GM12892 (cell line): Measurements from ENCODE around the gene APOB.

Experiments used
- DNase-seq: peaks from one replicate; pipeline ENCODE4 v3.0.0; 2011; ENCODE audit not compliant: insufficient read length
- FAIRE-seq: peaks from 2 replicates; lab custom pipeline; 2011; peaks lifted over from hg19 to GRCh38; lab: Jason Lieb, UNC
- POLR2A ChIP-seq: IDR thresholded peaks from 2 replicates; pipeline ENCODE4 v1.6.1; 2011; ENCODE audit warnings: low read depth, low read length, control low read depth
- POLR2AphosphoS5 ChIP-seq: IDR thresholded peaks from 2 replicates; pipeline ENCODE4 v1.6.1; 2011; ENCODE audit warnings: low read depth, low read length, control low read depth
- TAF1 ChIP-seq: IDR thresholded peaks from 2 replicates; pipeline ENCODE4 v1.6.1; 2011; ENCODE audit warnings: low read depth, mild to moderate bottlenecking, control low read depth, low read length, borderline replicate concordance

APOB gene

DNA sequence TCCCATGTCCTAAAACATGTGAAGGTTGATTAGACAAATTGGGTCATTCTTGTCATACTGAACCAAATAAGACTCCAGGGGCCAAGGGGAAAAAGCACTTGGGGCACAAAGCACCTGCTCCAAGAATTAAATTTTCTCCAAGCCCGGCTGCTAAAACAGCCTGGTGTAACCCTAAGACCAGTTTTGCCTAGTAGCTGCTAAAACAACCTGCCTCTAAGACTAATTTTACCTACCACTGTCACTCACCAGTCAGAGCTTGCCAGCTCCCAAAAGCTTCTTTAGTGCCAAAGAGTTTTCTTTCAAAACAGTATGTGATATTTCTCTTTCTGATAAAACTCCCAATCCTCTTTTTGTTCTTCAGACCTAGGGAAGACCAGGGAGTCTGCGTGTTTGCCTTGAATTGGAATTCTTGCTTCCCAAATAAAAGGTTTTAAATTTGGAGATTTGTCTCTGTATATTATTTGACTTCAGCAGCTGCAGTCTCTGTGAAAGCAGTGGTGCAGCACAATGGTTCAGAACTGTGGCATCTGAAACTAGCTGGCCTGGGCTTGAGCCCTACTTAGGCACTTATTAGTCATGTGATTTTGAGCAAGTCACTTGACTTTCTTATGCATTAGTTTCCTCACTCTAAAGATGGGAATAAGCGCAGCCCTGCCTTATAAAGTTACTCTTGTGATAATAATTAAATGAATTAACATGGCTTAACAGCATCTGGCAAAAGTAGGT, 16.2 kb upstream of the APOB start:
- TF ChIP-seq POLR2AphosphoS5 = no peak
- no peak for TF ChIP-seq POLR2A
- TF ChIP-seq TAF1 = no peak
- FAIRE-seq = no peak
- DNase-seq = no peak

DNA sequence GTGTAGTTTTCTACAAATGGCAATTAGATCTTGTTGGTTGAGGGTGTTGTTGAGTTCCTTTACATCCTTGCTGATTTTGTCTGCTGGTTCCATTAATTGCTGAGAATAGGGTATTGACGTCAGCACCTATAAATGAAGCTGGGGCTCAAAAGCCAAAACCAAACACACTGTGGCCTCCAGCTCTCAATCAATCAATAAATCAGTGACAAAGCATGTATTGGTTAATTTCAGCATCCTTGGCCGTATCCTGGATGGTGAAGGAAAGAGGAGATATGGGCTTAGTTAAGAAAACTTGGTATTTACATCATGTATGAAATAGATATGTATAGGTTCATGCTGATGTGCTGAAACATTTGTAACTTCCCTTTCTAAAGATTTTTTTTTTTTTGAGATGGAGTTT, 13.2 kb upstream of the APOB start:
- no peak for FAIRE-seq

DNA sequence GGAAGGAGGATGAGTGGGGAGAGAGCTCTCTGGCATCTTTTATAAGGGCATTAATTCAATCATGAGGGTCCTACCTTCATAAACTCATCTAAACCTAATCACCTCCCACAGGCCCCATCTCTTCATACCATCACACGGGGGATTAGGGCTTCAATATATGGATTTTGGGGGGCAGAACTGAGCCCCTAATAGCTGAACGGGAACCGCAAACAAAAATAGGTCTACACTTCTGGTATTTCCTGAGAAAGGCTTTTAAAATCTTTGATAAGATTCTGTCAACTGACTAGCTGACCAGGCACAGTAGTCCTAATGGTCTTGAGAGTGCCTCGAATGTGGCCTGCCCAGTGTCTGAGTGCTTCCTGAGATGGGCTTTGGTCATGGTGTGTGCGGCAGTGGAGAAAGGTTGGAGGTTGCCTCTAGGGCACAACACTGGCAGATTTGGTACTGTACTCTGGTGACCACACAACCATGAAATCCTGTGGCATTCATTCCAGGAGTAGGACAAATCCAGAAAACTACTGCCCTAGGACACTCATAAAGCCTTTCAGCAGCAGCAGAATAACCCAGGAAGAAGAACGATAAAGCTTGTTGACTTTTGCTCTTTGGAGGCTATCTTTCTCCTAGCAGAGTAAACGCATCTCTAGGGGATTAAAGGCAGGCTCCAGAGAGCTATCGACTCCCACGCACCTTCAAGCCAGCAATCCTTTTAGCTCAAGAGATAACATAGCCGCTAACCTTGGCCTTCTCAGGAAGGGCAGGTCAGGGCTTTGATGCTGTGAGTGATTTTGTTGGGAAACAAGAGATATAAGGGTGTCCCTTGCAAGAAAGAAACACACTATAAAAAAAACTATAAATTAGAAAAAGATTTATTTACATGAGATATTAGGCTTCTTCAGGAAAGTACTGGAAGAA, 12.3 kb upstream of the APOB start:
- DNase-seq = no peak

More for the DNA sequence above, 13.2 kb upstream of the APOB start:
- no peak for TF ChIP-seq POLR2AphosphoS5
- no peak for TF ChIP-seq TAF1
- no peak for TF ChIP-seq POLR2A
- no peak for DNase-seq

DNA sequence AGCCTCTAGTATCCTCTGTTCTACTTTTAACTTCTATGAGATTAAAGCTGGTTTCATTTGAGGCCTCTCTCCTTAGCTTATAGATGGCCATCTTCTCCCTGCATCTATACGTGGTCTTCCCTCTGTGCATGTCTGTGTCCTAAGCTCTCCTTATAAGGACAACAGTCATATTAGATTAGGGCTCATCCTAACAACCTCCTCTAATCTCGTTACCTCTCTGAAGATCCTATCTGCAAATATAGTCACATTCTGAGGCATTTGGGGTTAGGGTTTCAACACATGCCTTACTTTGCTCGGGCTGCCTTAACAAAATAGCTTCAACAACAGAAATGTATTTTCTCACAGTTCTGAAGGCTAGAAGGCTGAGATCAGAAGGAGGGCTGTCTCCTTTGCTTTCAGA, 11.6 kb upstream of the APOB start:
- FAIRE-seq (no peak), DNase-seq (no peak)
- no peak for TF ChIP-seq POLR2AphosphoS5
- TF ChIP-seq TAF1 = no peak
- TF ChIP-seq POLR2A = no peak

More for the DNA sequence above, 12.3 kb upstream of the APOB start:
- no peak for FAIRE-seq
- TF ChIP-seq TAF1 (no peak), POLR2A (no peak), POLR2AphosphoS5 (no peak)

DNA sequence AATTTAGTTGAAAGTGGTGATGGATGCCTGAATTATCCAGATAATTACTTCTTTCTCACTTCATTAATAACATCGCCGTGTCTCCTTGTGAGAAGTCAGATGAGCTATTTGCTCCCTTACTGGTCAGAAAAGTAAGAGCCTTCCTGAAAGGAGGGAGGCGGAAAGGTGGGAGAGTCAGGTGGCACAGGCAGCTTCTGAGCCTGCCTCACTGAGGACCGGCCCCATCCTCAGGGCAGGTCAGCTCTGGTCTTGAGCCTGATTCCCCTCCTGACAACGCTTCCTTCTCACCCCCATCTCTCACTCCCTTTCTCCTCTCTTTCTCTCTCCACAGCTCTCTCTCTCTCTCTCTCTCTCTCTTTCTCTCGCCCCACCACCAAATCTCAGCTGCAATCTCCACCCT, 10.1 kb upstream of the APOB start:
- no peak for TF ChIP-seq POLR2A
- TF ChIP-seq POLR2AphosphoS5 = no peak
- TF ChIP-seq TAF1 = no peak
- DNase-seq (no peak), FAIRE-seq (no peak)

DNA sequence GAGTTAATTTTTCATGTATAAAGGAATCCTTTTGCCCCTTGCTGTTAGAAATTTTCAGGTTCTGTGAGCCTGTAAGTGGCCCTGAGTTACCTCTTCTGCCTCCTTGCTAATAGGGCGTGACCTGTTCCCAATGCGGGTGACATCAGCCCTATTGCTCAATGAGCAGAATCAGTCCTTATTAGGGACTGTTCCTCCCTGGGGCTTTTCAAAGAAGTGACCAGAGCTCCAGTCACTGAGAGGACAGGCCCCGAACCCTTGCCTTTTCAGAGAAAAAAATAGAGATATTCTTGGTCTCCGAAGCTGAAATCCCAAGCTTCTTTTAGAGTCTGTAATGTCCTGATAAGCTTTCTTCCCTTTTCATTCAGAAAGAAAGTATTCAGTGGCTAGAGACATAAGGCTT, 8.2 kb upstream of the APOB start:
- DNase-seq = no peak
- FAIRE-seq = no peak
- TF ChIP-seq POLR2AphosphoS5 (no peak), TAF1 (no peak), POLR2A (no peak)

DNA sequence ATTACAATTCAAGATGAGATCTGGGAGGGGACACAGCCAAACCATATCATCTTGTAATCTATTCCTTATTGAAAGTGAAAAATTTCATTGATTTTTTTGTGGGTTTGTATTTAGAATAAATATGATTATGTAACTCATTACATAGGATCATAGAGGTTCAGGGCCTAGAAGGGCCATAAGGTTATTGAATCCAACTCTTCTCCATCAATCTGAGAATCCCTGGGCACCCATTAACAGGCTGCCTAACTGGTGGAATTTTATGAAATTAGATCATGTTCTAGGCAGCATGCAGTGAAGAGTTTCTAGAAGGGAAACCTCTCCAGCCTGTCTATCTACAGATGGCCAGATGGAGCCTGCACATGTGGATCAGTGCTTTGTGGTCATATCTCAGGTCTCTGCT, 6.3 kb upstream of the APOB start:
- FAIRE-seq (no peak), DNase-seq (no peak)
- no peak for TF ChIP-seq POLR2A
- TF ChIP-seq POLR2AphosphoS5 = no peak
- TF ChIP-seq TAF1 = no peak

DNA sequence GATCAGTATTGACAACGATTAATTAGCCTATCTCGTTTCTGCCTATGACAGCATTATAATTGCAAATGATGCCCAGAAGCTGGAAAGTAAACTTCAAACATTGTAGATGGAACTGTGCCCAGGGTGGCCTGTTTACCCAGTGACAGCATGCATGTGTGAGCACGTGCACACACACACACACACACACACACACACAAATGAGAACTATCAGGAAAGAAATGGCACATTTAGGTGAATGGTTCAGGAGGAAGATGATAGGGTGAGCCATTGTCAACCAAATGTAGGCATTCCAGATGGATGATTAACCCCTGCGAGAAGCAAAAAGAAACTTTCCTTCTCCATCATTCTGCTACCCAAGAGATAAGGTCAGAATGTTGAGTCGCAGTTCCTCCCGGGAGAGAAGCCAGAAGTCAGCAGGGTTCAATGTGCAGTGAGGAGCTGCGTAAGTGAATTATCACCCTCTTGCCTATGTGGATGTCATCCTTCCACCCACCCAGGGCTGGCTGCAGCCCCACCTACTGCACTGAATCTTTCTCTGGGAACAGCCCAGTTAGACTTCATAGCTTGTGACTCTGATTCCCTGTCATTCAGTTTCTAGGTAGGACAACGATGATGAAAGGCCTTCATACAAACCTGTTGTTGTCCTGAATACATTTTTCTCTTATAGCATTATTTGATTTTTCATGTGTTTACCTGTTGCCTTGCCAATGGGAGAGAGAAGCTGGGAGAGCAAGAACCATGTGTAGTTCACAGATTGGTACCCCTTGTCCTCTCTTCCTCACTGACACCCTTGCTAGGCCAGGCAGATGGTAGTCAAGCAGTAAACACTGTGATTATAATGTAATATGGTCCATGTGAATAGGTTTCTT, 3.5 kb upstream of the APOB start:
- FAIRE-seq (no peak), DNase-seq (no peak)
- TF ChIP-seq POLR2AphosphoS5 (no peak), TAF1 (no peak), POLR2A (no peak)

DNA sequence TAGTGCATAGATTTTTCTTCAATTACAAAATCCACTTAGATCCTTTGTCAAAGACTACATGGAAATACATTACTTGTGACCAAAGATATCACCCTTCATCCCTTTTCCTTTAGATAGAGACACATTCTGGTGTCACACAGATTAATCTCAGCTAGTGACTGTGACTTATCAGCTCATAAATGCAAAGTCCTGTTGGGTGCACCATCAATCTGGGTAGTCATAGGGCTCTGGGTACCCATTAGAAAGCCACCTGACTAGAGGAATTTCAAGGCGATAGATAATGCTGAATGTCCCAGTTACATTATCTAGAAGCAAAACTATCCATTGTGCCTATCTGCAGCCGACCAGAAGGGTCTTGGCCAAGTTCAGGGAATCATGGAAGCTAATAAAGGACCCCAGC, 2.6 kb upstream of the APOB start:
- no peak for DNase-seq
- no peak for FAIRE-seq
- TF ChIP-seq POLR2AphosphoS5 (no peak), POLR2A (no peak), TAF1 (no peak)

DNA sequence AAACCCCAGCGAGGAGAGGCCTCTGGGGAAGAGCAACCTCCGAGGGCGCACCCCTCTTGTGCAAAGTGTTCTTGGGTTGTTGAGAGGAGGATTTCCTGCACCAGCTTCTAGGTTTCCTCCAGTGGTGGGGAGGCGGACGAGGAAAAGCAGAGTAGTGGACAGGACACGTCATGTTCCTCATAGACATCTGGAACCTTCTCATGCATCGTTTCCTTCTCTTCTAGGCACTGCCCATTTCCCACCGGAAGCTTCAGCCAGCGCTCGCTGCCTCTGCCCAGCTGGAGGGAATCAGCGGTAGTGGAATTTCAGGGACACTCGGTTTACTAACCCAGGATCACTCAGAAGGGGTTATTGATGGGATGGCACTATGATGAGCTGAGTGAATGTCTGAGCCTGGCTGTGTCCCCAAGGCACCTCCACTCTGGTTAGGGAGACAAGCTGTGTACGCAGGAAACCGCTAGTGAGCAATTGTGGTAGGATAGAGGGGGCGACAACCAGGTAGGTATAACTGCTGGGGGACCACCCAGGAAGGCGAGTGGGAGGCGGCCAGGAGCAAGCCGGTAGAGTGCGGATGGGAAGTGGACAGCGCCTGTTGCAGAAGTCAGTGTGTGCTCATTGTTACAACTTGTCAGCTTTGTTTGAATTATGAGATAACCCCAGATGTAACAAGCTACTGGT, 960 bp upstream of the APOB start:
- FAIRE-seq = no peak

More for the DNA sequence above, 960 bp upstream of the APOB start:
- no peak for DNase-seq
- no peak for TF ChIP-seq POLR2A
- no peak for TF ChIP-seq POLR2AphosphoS5
- TF ChIP-seq TAF1 = no peak
